B cell (primary cell): Measurements from ENCODE around the gene ACOXL. TPM values are rescaled to one million over a fixed set of nuclear protein-coding genes. Genes with fewer than 3 reads are reported as not detected.

Source experiments
- ATAC-seq: fragments of 200-7000 bp; cut with Tn5 transposase; one replicate; pipeline ENCODE4 v1.10.0; 2021; ENCODE audit warnings: low read depth, mild to moderate bottlenecking, moderate number of reproducible peaks, moderate library complexity
- CTCF ChIA-PET: fragments of 350-600 bp; sonication (Branson Sonifier 250); formaldehyde crosslinking; loops from one replicate; lab custom pipeline; 2021; ENCODE audit warnings: antibody characterized with exemption, inconsistent platforms; lab: Charles Lee
- POLR2A ChIA-PET: fragments of 350-600 bp; sonication (Branson Sonifier 250); formaldehyde crosslinking; loops from one replicate; lab custom pipeline; 2021; ENCODE audit warnings: antibody characterized with exemption; lab: Charles Lee
- DNase-seq: peaks from one replicate; pipeline ENCODE4 v3.0.0; 2013
- H2AFZ ChIP-seq: 2 replicates; pipeline ENCODE4 v1.6.1; 2012; ENCODE audit warnings: mild to moderate bottlenecking, low read depth, low read length; ENCODE audit not compliant: insufficient read depth, poor library complexity, severe bottlenecking
- H3K27ac ChIP-seq, 2 donors: 1 replicate in 1 of 2; 2 replicates in 1 of 2; pipeline ENCODE4 v1.5.1; 2012 to 2013; ENCODE audit warnings: low read length in 2 of 2, mild to moderate bottlenecking in 2 of 2, moderate library complexity in 1 of 2
- H3K27me3 ChIP-seq, 4 experiments: fragments of 200-600 bp in 1 of 4; sonication (generic) in 1 of 4; replicated peaks in 1 of 4; 1 replicate in 2 of 4; 2 replicates in 2 of 4; pipeline versions ENCODE4 v1.6.1 to v1.7.0; 2013 to 2016; ENCODE audit warnings: low read length in 3 of 4, mild to moderate bottlenecking in 2 of 4, mixed read lengths in 1 of 4, moderate library complexity in 1 of 4; ENCODE audit not compliant: insufficient read depth in 4 of 4, control insufficient read depth in 3 of 4; ENCODE audit errors: control extremely low read depth in 1 of 4
- H3K36me3 ChIP-seq, 2 experiments: replicated peaks in 1 of 2; 1 replicate in 1 of 2; 2 replicates in 1 of 2; pipeline versions ENCODE4 v1.6.1 to v1.7.1; 2013; ENCODE audit warnings: low read length in 1 of 2; ENCODE audit not compliant: insufficient read depth in 2 of 2, control insufficient read depth in 1 of 2; ENCODE audit errors: control extremely low read depth in 1 of 2, extremely low read depth in 1 of 2
- H3K4me1 ChIP-seq, 2 donors: fragments of 200-600 bp in 1 of 2; sonication (generic) in 1 of 2; 1 replicate in 1 of 2; 2 replicates in 1 of 2; pipeline versions ENCODE4 v1.5.1 to v1.6.1; 2013 to 2017; ENCODE audit warnings: low read length in 2 of 2; ENCODE audit not compliant: control insufficient read depth in 2 of 2, insufficient read depth in 2 of 2
- H3K4me2 ChIP-seq: replicated peaks from 2 replicates; pipeline ENCODE3; 2012; ENCODE audit warnings: mild to moderate bottlenecking, low read depth, low read length; ENCODE audit not compliant: poor library complexity, severe bottlenecking
- H3K4me3 ChIP-seq, 5 experiments: fragments of 200-600 bp in 1 of 5; sonication (generic) in 1 of 5; 1 replicate in 3 of 5; 2 replicates in 2 of 5; pipeline versions ENCODE4 v1.5.1 to v1.7.0; 2011 to 2016; ENCODE audit warnings: low read length in 4 of 5, mild to moderate bottlenecking in 4 of 5, low read depth in 2 of 5, control low read depth in 1 of 5, moderate library complexity in 1 of 5; ENCODE audit not compliant: insufficient read depth in 1 of 5; ENCODE audit errors: control extremely low read depth in 1 of 5, extremely low read depth in 1 of 5
- H3K79me2 ChIP-seq: fragments of 200-600 bp; sonication (generic); one replicate; pipeline ENCODE4 v1.6.0; 2016; ENCODE audit warnings: low read length; ENCODE audit not compliant: control insufficient read depth, insufficient read depth
- H3K9ac ChIP-seq: fragments of 200-600 bp; sonication (generic); 2 replicates; pipeline ENCODE4 v1.6.1; 2017; ENCODE audit warnings: mild to moderate bottlenecking, low read length, moderate library complexity
- H3K9me3 ChIP-seq, 3 donors: one replicate each; pipeline versions ENCODE4 v1.6.1 to v1.7.1; 2013; ENCODE audit warnings: low read length in 2 of 3; ENCODE audit not compliant: control insufficient read depth in 2 of 3, insufficient read depth in 1 of 3; ENCODE audit errors: control extremely low read depth in 1 of 3
- H4K20me1 ChIP-seq: 2 replicates; pipeline ENCODE4 v1.6.0; 2012; ENCODE audit warnings: mild to moderate bottlenecking, low read length; ENCODE audit not compliant: insufficient read depth, control insufficient read depth, poor library complexity, severe bottlenecking
- H3K27ac Mint-ChIP-seq: one replicate; pipeline ENCODE4 v1.8.0; 2021; ENCODE audit warnings: mixed read lengths
- H3K27me3 Mint-ChIP-seq: one replicate; pipeline ENCODE4 v1.8.0; 2021; ENCODE audit warnings: mixed read lengths
- H3K4me1 Mint-ChIP-seq: one replicate; pipeline ENCODE4 v1.8.0; 2021; ENCODE audit warnings: mixed read lengths
- H3K4me3 Mint-ChIP-seq: one replicate; pipeline ENCODE4 v1.8.0; 2021; ENCODE audit warnings: mixed read lengths
- H3K9me3 Mint-ChIP-seq: one replicate; pipeline ENCODE4 v1.8.0; 2022; ENCODE audit warnings: mixed read lengths; ENCODE audit not compliant: insufficient read depth
- CTCF ChIP-seq: fragments of 200-600 bp; IDR thresholded peaks from one replicate; pipeline ENCODE4 v1.8.0; 2022; ENCODE audit warnings: antibody characterized with exemption, mild to moderate bottlenecking
- EZH2 ChIP-seq: IDR thresholded peaks from 2 replicates; pipeline ENCODE4 v1.6.1; 2012; ENCODE audit warnings: borderline replicate concordance, low read depth, mild to moderate bottlenecking, moderate library complexity, low read length; ENCODE audit not compliant: insufficient read depth, poor library complexity, severe bottlenecking
- WGBS: methylation state at CpG from one replicate; pipeline ENCODE4 v1.1.5; 2013; ENCODE audit warnings: missing lambda C conversion rate; ENCODE audit not compliant: insufficient coverage; 5-methylcytosine and 5-hydroxymethylcytosine counted together
- intact Hi-C: fragments of 100-400 bp; cut with micrococcal nuclease; formaldehyde crosslinking; loops from one replicate; pipeline ENCODE4 v1.10.0; 2022
- polyA plus RNA-seq: library from polyadenylated mRNA; depleted of rRNA; stranded (reverse); fragments of >200 nt; gene quantifications from 2 replicates; pipeline ENCODE4 v1.2.3, GENCODE V29; 2012
- total RNA-seq, 2 donors: library from RNA; stranded (reverse); fragments of 120-200 nt in 1 of 2; gene quantifications; 1 replicate in 1 of 2; 2 replicates in 1 of 2; pipeline versions ENCODE4 v1.2.3 to v1.2.4, GENCODE V29; 2013 to 2022

Gene ACOXL
- total and polyA plus RNA-seq, 2 donors (not counting 1 experiment from before 2014, with no cell fraction given): 0.06 TPM; not detected in 1

- Mint-ChIP-seq H3K9me3 (no peaks in the 10 kb centered on the region), H3K4me1 (peaks cover 9% of the 10 kb centered on the region), H3K27ac (no peak overlapping the region), H3K4me3 (no peak overlapping the region), H3K27me3 (no peaks in the 10 kb centered on the region)
- ATAC-seq (no peak), DNase-seq (no peak)
- Histone ChIP-seq H3K4me1 (peaks cover 0 to 13% of the 10 kb centered on the region in 2 donors), H3K27ac (no peak overlapping the region), H3K4me3 (no peak overlapping the region), H3K36me3 (no peaks in the 10 kb centered on the region), H3K27me3 (no peaks in the 10 kb centered on the region), H2AFZ (no peak overlapping the region), H3K79me2 (no peaks in the 10 kb centered on the region), H3K9me3 (no peaks in the 10 kb centered on the region), H3K4me2 (no peak overlapping the region), H4K20me1 (no peaks in the 10 kb centered on the region), H3K9ac (no peak overlapping the region)
- intact Hi-C loops: no loop called here
- ChIA-PET POLR2A (no interaction called here), CTCF (no interaction called here)
- WGBS: 60% methylated on average over 1 of the region's 1 CpG
- TF ChIP-seq CTCF: no peak
Measured at GRCh38 chr2:110943070-110943634, 210.8 kb downstream of the ACOXL start.

- peaks cover 0 to 3% (median 0%) of the 10 kb centered on the region in 4 experiments for H3K27me3 ChIP-seq
- peak overlapping the region; percentile 13 for H3K4me2 ChIP-seq
- intact Hi-C loops: no loop called here
- H4K20me1 ChIP-seq: no peaks in the 10 kb centered on the region
- H3K27me3 Mint-ChIP-seq: no peaks in the 10 kb centered on the region
- peak overlapping the region in 1 of 5 experiments; percentile 27 for H3K4me3 ChIP-seq
- H3K9me3 Mint-ChIP-seq: no peaks in the 10 kb centered on the region
- no peak overlapping the region for H3K9ac ChIP-seq
- H3K4me3 Mint-ChIP-seq: peak overlapping the region; percentile 37
- no peak for TF ChIP-seq CTCF
- no peak for TF ChIP-seq EZH2
- DNase-seq (peak; percentile 20), ATAC-seq (peak; percentile 36)
- peak overlapping the region; percentile 41 for H3K27ac Mint-ChIP-seq
- H3K27ac ChIP-seq: no peak overlapping the region
- H2AFZ ChIP-seq: no peak overlapping the region
- no peaks in the 10 kb centered on the region for H3K36me3 ChIP-seq
- CTCF ChIA-PET: no interaction called here
- H3K4me1 Mint-ChIP-seq: peaks cover 9% of the 10 kb centered on the region
- POLR2A ChIA-PET: no interaction called here
- no peaks in the 10 kb centered on the region for H3K79me2 ChIP-seq
- 74% methylated on average over 4 of the region's 7 CpGs for WGBS
- peaks cover 0 to 13% of the 10 kb centered on the region in 2 donors for H3K4me1 ChIP-seq
- no peaks in the 10 kb centered on the region for H3K9me3 ChIP-seq
Measured at GRCh38 chr2:110946902-110947301, 214.5 kb downstream of the ACOXL start.
